GM21737 (cell line): Measurements from ENCODE around the gene LAIR1.

Source experiments
- ATAC-seq: cut with Tn5 transposase; IDR thresholded peaks from one replicate; pipeline ENCODE4 v1.9.1; 2021; ENCODE audit warnings: mild to moderate bottlenecking, moderate library complexity; ENCODE audit not compliant: unreplicated experiment

The LAIR1 gene

GRCh38 chr19:54319049-54319448 lies 45.7 kb downstream of the LAIR1 start:
- no peak for ATAC-seq

GRCh38 chr19:54317965-54318240 lies 46.8 kb downstream of the LAIR1 start:
- ATAC-seq, result no peak

GRCh38 chr19:54317108-54317964 lies 47.4 kb downstream of the LAIR1 start:
- ATAC-seq, result no peak

- ATAC-seq, result no peak
These were observed 48.0 kb downstream of the LAIR1 start for GRCh38 chr19:54316746-54317107.

GRCh38 chr19:54315956-54316355 lies 48.8 kb downstream of the LAIR1 start:
- no peak for ATAC-seq

GRCh38 chr19:54312436-54313377 lies 52.0 kb downstream of the LAIR1 start, which contains the start of gene LILRA5:
Gene LILRA5, minus strand, starts transcription at chr19:54313166. Its CDS starts 147 bp downstream, at chr19:54313019.
- ATAC-seq, result no peak

- ATAC-seq, result no peak
These were observed 52.7 kb downstream of the LAIR1 start for GRCh38 chr19:54312011-54312410.

GRCh38 chr19:54311486-54311885 lies 53.2 kb downstream of the LAIR1 start:
- ATAC-seq, result no peak

GRCh38 chr19:54310543-54310942 lies 54.2 kb downstream of the LAIR1 start:
- ATAC-seq, result no peak

- ATAC-seq, result no peak
These were observed 54.9 kb downstream of the LAIR1 start for GRCh38 chr19:54309811-54310210.

- ATAC-seq, result no peak
These were observed 57.2 kb downstream of the LAIR1 start for GRCh38 chr19:54307389-54308020.

- no peak for ATAC-seq
These were observed 59.6 kb downstream of the LAIR1 start for GRCh38 chr19:54305141-54305540.

- no peak for ATAC-seq
These were observed 62.5 kb downstream of the LAIR1 start for GRCh38 chr19:54302257-54302656.
